ENCODE measurements around the gene KIF15. TPM values are rescaled to one million over a fixed set of nuclear protein-coding genes. Genes with fewer than 3 reads are reported as not detected.

KIF15 gene, protein sequence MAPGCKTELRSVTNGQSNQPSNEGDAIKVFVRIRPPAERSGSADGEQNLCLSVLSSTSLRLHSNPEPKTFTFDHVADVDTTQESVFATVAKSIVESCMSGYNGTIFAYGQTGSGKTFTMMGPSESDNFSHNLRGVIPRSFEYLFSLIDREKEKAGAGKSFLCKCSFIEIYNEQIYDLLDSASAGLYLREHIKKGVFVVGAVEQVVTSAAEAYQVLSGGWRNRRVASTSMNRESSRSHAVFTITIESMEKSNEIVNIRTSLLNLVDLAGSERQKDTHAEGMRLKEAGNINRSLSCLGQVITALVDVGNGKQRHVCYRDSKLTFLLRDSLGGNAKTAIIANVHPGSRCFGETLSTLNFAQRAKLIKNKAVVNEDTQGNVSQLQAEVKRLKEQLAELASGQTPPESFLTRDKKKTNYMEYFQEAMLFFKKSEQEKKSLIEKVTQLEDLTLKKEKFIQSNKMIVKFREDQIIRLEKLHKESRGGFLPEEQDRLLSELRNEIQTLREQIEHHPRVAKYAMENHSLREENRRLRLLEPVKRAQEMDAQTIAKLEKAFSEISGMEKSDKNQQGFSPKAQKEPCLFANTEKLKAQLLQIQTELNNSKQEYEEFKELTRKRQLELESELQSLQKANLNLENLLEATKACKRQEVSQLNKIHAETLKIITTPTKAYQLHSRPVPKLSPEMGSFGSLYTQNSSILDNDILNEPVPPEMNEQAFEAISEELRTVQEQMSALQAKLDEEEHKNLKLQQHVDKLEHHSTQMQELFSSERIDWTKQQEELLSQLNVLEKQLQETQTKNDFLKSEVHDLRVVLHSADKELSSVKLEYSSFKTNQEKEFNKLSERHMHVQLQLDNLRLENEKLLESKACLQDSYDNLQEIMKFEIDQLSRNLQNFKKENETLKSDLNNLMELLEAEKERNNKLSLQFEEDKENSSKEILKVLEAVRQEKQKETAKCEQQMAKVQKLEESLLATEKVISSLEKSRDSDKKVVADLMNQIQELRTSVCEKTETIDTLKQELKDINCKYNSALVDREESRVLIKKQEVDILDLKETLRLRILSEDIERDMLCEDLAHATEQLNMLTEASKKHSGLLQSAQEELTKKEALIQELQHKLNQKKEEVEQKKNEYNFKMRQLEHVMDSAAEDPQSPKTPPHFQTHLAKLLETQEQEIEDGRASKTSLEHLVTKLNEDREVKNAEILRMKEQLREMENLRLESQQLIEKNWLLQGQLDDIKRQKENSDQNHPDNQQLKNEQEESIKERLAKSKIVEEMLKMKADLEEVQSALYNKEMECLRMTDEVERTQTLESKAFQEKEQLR (N-terminal part only)
- 0.59 and 1.8 TPM in 2 replicates for total RNA-seq

DNA sequence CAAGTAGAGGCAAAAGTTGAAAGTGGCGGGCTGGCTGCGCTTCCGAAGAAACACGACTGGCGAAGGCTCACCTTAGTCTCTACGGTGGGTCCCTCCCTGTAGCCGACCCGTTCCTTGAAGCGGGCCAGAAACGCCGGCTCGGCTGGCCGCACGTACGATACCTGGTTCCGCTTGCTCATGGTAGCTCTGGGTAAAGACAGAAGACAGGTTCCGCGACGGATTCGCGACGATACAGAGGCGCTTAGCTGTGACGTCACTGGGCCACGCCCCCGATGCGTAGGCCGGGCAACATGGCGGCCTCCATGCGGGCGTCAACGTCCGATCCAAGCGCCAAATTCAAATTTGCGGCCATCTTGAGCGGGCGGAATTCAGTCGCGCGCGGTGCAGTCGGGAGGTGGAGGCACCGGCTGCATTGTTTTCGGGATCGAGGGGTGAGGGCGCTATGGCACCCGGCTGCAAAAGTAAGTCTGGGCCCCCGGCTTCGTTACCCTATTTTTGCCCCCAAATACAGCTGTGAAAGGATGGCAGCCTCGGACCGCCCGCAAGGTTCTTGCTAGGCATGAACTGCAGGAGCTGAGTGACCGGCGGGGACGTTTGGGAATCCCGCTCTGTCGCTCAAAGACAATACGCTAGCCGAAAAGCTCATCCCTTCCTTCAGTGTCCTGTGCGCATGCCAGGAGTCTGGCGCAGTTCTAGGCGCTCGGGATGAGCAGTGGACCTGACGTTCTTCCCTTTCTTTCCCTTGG, at the start of gene KIF15, which contains the start of gene KIAA1143:
Gene KIF15 (plus strand): TSS at position 371 of the 746 bp plus-strand sequence. CDS start 72 bp downstream, at position 443.
Gene KIAA1143 (minus strand): TSS at position 196 of the 746 bp plus-strand sequence. CDS start 17 bp downstream, at position 179.

DNA sequence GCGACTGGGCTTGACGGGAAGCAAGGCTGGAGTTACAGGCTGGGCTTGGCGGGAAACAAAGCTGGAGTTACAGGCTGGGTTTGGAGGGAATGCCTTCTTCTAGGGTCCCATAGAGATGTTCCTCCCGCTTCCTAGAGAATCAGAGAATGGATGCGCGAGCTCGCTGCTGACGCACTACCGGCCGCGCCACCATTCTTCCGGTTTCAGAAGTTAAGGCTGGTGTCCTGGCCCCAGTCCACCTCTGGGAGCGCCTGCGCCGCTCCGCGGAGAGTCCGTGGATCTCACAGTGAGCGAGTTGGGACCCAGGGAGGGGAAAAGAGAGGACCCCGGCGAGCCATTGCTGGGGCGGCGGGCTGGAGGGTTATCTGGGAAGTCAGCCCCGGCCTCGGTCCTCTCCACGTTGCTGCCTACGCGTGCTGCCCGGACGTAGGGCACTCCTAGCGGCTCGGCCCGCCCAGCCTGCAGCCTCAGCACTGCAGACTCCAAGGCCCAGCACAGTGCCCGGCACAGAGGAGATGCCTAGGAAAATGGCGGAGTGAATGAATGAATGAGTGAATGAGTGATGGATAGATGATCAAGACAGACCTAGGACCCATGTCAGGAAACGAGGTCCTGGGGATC, 49.0 kb upstream of the KIF15 start, which contains the start of gene ZNF502:
Gene ZNF502 (plus strand): TSS at position 206 of the 621 bp plus-strand sequence. CDS start 7,602 bp downstream, outside the sequence.

DNA sequence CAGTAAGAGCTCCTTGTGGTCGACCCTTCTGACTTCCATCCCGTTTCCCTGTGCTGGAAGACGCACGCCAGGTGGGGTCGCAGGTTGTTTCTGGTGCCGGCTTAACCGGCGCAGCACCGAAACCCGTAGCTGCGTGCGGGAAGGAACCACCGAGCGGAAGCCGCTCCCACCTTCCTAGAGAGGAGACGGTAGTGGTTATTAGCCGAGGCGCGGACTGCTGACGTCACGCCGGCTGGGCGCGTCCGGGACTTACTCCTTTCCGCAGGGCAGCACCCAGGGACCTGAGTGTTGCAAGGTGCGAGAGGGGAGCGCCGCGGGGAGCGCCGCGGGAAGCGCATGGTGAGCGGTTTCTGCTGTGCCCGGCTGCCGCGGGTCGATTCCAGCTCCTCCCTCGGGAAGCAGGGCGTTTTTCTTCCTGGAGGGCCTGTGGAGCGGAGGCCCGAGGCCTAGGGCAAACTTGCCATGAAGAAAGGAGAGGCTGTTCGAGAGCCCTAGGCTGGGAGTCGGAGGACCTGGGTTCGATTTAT, 32.1 kb upstream of the KIF15 start, which contains the start of gene ZNF501:
Gene ZNF501 (plus strand): TSS at position 252 of the 527 bp plus-strand sequence. CDS start 4,787 bp downstream, outside the sequence.

DNA sequence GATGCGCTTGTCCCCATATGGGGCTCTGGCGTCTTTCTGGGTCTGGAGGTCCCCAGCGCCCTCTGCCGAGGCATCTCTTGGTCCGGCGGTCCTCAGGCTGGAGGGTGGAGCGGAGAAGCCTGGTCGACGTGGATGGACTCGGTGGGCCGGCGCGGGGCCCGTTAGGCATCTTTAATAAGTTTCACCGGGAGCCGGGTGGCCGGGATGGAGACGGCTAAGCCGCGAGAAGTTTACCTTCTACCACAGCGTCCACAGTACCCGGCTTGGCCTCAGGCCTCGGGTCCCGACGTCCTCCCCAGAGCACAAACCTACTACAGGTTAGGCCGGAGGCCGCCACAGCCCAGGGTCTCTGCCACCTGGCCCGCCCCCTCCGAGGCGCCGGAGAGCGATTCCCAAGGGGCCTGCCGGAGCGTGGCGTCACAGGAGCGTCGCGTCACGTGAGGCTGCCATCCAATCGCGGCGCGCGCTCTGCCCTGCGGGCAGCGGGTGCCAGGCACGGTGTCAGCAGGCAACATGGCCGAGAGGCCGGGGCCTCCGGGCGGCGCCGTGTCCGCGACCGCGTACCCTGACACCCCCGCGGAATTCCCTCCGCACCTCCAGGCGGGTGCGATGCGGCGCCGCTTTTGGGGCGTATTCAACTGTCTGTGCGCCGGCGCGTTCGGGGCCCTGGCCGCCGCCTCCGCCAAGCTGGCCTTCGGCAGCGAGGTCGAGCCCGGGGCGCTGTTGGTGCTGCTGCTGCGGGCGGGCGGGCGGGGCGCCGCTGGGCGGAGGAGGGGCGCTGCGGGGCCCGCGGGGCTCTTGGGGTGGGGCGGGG, 100.0 kb downstream of the KIF15 start, which contains the start of gene TMEM42:
Gene TMEM42 (plus strand): TSS at position 501 of the 814 bp plus-strand sequence. CDS start 13 bp downstream, at position 514.

DNA sequence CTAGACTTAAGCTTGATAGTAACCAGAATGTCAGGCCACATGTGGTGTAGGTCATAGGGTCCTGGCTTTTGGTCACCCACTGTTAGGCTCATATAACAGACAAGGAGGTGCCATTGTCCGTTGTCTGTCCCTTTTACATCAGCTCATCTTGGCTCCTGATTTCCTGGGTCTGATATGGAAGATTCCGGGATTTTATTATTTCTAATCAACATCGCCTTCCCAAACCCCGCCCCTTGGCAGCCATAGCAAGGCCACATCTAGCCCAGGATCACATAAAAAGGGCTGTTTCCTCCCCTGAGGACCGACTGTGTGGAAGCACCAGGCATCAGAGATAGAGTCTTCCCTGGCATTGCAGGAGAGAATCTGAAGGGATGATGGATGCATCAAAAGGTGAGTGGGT, 112.7 kb downstream of the KIF15 start, which contains the start of gene TGM4:
Gene TGM4 (plus strand): TSS at position 301 of the 400 bp plus-strand sequence. CDS start 71 bp downstream, at position 372.

Other genes starting within 250 kb of the KIF15 start
- 4.1 and 4.4 TPM in 2 replicates for gene ZKSCAN7, start 206.6 kb upstream of the KIF15 start, total RNA-seq
- gene ZNF660, start 176.8 kb upstream of the KIF15 start, total RNA-seq: 0.94 and 1.3 TPM in 2 replicates
- 12.7 and 15.7 TPM in 2 replicates for gene ZNF197, start 136.8 kb upstream of the KIF15 start, total RNA-seq
- 5.1 and 7.4 TPM in 2 replicates for gene ZNF35, start 113.1 kb upstream of the KIF15 start, total RNA-seq
- 3.4 and 5.5 TPM in 2 replicates for gene ZNF502, start 49.1 kb upstream of the KIF15 start, total RNA-seq
- gene ZNF501, start 32.2 kb upstream of the KIF15 start, total RNA-seq: 3.8 and 4.6 TPM in 2 replicates
- gene KIAA1143, start 175 bp upstream of the KIF15 start, total RNA-seq: 21.0 and 21.2 TPM in 2 replicates
- 25.5 and 31.5 TPM in 2 replicates for gene TMEM42, start 100.1 kb downstream of the KIF15 start, total RNA-seq
- gene TGM4, start 112.8 kb downstream of the KIF15 start, total RNA-seq: not detected in 2 replicates
- 41.0 and 44.9 TPM in 2 replicates for gene ZDHHC3, start 214.4 kb downstream of the KIF15 start, total RNA-seq
- gene EXOSC7, start 214.4 kb downstream of the KIF15 start, total RNA-seq: 37.3 and 46.3 TPM in 2 replicates

All from cardiac ventricle fibroblast (primary cell).